GM12892 (cell line): ENCODE results near the gene PRLR.
"Not testable (repeated sequence)": the region's sequence is repeated elsewhere in the genome, so short reads cannot be mapped to it uniquely, and the experiment has no call there.

Source experiments
- DNase-seq: peaks from one replicate; pipeline ENCODE4 v3.0.0; 2011; ENCODE audit not compliant: insufficient read length
- FAIRE-seq: peaks from 2 replicates; lab custom pipeline; 2011; peaks lifted over from hg19 to GRCh38; lab: Jason Lieb, UNC
- POLR2A ChIP-seq: IDR thresholded peaks from 2 replicates; pipeline ENCODE4 v1.6.1; 2011; ENCODE audit warnings: low read depth, low read length, control low read depth
- POLR2AphosphoS5 ChIP-seq: IDR thresholded peaks from 2 replicates; pipeline ENCODE4 v1.6.1; 2011; ENCODE audit warnings: low read depth, low read length, control low read depth
- TAF1 ChIP-seq: IDR thresholded peaks from 2 replicates; pipeline ENCODE4 v1.6.1; 2011; ENCODE audit warnings: low read depth, mild to moderate bottlenecking, control low read depth, low read length, borderline replicate concordance

PRLR gene

DNA sequence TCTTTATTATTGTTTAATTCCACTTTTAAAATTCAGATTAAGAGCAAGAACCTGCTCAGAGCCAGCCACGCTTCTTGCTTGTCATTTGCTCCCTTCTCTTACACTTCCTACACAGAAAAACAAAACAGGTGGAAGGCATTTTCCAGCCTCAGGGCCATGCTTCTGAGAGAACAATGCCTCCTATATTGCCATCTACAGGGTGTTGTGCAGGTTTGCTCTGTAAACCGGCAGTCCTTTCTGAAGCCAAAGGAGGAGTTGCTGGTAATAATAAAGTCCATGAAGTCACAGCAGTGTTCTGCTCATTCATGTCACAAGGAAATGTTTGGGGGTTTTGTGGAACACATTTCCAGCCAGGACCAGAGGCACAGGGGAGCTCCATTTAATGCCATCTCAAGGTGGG lies 16.1 kb upstream of the PRLR start:
- TF ChIP-seq POLR2AphosphoS5 (no peak), TAF1 (no peak), POLR2A (no peak)
- DNase-seq (no peak), FAIRE-seq (no peak)

DNA sequence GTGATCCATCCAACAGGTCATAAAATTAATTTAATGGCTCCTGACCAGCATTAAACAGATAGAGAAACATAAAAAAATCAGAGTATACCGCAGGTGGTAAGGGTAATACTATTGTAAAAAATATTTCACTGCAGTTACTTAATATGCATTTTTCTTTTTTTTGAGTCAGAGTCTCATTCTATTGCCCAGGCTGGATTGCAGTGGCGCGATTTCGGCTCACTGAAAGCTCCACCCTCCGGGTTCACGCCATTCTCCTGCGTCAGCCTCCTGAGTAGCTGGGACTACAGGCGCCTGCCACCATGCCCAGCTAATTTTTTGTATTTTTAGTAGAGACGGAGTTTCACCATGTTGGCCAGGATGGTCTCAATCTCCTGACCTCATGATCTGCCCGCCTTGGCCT lies 15.1 kb upstream of the PRLR start:
- not testable (repeated sequence) for FAIRE-seq, DNase-seq

DNA sequence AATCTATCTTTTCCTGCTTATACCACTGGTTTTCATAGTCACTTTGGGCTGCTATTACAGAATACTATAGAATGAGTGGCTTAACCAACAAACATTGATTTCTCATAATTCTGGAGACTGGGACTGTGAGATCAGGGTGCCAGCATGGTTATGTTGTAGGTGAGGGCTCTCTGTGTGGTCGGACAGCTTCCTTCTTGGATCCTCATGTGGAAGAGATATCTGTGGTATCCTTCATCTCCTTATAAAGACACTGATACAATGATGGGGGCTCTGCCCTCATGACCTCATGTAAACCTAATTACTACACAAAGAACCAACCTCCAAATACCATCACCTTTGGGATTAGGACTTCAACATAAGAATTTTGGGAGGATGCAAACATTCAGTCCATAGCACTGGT lies 13.9 kb upstream of the PRLR start:
- FAIRE-seq (no peak), DNase-seq (no peak)
- TF ChIP-seq POLR2A (no peak), POLR2AphosphoS5 (no peak), TAF1 (no peak)

DNA sequence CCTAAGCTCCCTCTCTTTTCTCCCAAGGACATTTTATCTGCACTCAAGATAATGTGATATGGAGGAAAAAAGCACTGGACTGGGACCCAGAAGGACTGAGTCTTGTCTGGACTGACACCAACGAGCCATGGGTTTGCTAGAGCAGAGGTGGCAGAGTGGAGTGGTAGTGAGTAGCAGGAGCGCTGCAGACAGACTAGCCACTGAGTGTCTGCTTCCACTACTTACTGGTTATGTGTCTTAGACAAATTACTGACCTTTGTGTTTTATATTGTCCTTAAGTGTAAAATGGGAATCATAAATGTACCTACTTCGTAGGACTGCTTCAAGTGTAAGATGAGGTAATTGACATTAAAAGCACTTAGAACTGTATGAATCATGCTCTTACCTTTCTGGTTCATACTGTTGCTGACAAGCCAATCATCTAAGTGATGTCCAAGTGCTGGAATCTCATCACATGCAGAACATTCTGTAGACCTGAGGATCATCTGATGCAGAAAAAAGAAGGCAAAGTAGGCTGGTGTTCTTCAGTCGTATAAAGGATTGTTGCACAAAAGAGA lies 12.5 kb upstream of the PRLR start:
- no peak for TF ChIP-seq POLR2AphosphoS5
- TF ChIP-seq TAF1: no peak
- TF ChIP-seq POLR2A: no peak
- no peak for DNase-seq

DNA sequence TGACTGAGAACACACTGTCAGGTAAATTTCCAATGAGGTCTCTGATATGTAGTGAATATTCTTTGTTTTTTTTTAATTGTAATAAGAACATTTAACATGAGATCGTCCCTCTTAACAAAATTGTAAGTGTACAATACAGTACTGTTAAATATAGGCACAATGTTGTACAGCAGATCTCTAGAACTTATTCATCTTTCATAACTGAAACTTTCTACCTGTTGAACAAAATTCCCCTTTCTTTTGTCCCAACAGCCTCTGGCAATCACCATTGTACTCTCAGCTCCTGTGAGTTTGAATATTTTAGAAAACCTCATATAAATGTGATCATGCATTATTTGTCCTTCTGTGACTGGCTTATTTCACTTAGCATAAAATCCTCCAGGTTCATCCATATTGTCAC lies 10.6 kb upstream of the PRLR start:
- TF ChIP-seq POLR2AphosphoS5 (no peak), TAF1 (no peak), POLR2A (no peak)
- DNase-seq: no peak
- FAIRE-seq: no peak

More for the DNA sequence above, 12.5 kb upstream of the PRLR start:
- FAIRE-seq: no peak

DNA sequence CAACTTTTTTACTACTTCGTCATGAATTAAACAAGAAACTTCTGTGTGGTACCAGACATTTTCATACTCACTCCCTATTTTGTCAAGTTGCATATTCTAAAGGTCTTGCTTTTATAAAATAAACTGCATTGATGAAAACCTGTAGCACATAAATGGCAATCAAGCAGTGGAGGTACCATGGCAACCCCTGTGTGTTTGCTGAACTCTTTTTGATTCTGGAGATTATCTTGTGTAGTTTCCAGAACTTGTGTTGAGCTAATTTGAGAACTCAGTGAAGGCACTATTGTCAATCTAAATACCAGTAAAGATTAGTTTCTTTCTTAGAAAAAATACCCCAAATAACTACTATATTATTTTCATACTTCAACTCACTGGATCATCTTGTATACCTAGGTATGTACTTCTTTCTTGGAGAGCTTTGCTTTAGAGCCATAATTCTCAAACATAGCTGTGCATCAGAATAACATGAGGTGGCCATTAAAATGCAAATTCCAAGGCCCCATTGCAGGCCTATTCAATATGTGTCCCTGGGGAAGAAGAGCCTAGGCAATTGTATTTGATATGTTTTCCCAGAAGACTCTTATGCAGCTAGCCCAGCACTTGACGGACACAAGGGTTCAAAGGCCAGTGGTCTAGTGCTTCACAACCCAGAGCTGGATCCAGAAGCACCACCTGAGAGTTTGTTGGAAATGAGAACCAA lies 9.8 kb upstream of the PRLR start:
- no peak for DNase-seq
- no peak for FAIRE-seq
- no peak for TF ChIP-seq POLR2AphosphoS5
- no peak for TF ChIP-seq POLR2A

DNA sequence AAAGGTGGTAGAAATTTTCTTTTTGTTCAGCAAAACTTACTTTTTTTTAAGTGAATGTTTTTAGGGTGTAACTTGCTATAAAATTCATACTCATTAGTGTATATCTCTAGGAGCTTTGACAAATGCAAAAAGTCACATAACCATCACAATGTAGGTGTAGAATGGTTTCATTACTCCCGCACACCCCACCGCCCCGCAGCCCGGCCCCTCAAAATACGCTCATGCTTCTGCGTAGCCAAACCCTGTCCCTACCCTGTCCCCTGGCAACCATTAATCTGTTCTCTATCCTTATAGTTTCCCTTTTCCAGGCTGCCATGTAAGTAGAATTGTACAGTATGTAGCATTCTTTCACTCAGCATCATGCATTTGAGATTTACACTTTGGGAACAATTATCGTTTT lies 9.2 kb upstream of the PRLR start:
- FAIRE-seq (no peak), DNase-seq (no peak)
- TF ChIP-seq POLR2A (no peak), POLR2AphosphoS5 (no peak), TAF1 (no peak)

DNA sequence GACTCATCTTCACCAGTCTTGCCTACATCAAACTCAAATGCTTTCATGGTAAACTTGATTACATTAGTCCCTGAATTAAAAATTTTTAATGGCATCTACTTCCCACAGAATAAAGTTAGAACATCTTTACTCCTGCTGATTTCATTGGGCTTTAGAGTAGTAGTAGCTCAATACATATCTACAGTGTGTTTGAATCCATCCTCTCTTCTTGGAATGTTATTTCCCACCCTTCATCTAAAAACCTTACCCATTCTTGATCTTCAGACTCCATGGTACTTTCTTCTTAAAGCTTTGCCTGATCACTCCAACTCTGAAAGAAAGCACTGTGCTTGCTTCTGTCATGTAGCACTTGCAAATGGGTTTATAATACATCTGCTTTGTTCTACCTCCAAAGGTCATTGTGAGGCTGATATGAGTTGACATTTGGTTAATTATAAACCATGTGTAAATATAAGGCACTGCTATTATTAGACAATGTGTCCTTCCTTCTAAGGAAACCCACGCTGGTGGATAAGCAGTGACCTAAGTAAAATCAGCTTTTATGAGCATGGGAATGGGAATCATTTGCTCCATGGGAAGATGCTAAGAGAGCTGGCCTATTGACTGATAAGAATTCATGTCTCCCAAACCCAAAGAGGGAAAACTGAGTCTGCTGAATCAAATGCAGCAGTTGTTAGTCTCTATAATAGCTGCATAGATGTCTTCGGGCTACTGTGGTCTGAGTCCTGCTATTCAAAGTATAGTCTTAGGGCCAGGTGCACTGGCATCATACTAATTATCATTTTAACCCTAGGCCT lies 7.5 kb upstream of the PRLR start:
- FAIRE-seq (no peak), DNase-seq (no peak)
- no peak for TF ChIP-seq POLR2AphosphoS5
- TF ChIP-seq TAF1: no peak
- no peak for TF ChIP-seq POLR2A

DNA sequence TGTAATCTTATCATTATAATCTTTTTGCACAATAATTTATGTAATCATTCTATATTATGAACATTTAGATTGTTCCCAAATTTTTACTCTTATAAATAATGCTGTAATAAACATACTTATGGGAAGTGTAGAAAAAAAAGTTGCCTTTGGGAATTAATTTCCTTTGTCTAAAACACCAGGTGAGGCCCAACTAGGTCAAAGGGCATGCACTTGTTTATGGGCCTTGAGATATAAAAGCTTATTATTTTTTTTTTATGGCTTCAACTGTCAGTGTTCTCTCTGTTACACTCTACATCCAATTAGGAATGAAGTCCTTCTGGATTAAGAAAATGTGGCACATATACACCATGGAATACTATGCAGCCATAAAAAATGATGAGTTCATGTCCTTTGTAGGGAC lies 6.5 kb upstream of the PRLR start:
- no peak for FAIRE-seq
- DNase-seq: no peak
- TF ChIP-seq POLR2A: no peak
- TF ChIP-seq POLR2AphosphoS5: no peak
- no peak for TF ChIP-seq TAF1

DNA sequence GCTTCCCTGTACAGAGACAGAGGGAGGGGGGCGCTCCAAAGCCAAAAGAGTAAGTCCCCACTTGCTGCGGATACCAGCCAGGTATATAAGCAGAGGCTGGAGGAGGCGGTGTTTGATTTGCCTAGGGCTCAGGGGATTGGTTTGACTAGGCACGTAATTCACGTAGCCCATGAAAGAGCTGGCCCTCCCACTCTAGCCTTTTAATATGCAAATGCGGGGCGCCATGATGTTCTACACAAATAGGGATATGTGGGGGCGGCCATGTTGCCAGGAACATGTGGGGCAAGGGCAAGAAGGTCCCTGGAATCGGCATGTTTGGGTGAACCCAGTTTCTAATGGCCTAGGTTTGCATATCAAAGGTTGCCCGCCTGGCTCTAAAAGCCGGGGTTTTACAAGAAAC lies 3.3 kb upstream of the PRLR start:
- DNase-seq (no peak), FAIRE-seq (no peak)
- no peak for TF ChIP-seq POLR2A
- no peak for TF ChIP-seq POLR2AphosphoS5
- no peak for TF ChIP-seq TAF1

DNA sequence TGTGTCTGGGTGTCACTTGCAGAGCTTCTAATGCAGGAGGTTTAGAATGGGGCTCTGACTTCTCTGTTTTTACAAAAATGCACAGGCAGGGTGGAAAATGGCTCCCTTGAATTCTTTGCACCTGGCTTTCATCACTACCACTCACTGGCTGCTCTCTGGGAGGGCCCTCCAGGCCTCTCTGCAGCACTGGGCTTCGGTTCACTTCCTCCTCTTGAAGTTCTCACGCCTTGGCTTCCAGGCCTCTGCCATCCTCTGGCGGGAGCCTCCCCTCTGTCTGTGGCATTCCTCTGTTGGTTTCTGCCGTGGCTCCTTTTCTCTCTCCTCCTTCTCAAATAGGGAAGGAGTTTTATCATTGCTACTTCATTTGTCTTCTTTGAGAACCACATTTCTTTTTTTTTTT lies 2.8 kb upstream of the PRLR start:
- FAIRE-seq: no peak
- TF ChIP-seq POLR2AphosphoS5 (no peak), TAF1 (no peak), POLR2A (no peak)
- DNase-seq: no peak

DNA sequence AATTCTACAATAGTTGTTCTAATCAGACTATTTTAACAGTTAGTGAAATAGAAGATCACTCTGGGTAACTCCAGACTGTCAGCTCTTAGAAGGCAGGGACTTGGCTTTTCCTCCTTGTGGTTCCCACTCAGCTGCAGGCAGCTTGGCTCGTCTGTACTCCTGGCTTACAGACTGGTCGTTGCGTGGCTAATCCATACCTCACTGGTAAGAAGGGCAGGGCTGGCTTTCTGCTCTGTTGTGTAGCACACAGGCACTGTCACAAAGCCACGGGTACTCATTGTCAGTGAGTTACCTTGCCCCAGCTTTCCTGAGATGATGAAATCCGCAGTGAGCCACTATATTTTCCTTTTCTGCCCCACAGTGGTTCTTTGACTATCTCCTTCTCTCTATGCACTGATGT lies 1.8 kb upstream of the PRLR start:
- no peak for DNase-seq
- TF ChIP-seq TAF1 (no peak), POLR2A (no peak), POLR2AphosphoS5 (no peak)
- no peak for FAIRE-seq
